A549 (cell line): Measurements from ENCODE around the gene B9D2. TPM values are rescaled to one million over a fixed set of nuclear protein-coding genes. Genes with fewer than 3 reads are reported as not detected.

ENCODE experiments used
- ATAC-seq, 2 experiments: fragments of 200-7000 bp in 1 of 2; fragments of >200 bp in 1 of 2; cut with Nextera tagmentation in 1 of 2; cut with Tn5 transposase in 1 of 2; 3 replicates each; pipeline versions ENCODE4 v1.8.0 to v1.9.1; 2018 to 2020; ENCODE audit warnings: mild to moderate bottlenecking in 1 of 2, moderate library complexity in 1 of 2
- CTCF ChIA-PET: fragments of 300-600 bp; sonication (Branson Sonifier 250); formaldehyde crosslinking; extraction: SDS; loops from one replicate; lab custom pipeline; 2021; ENCODE audit warnings: antibody characterized with exemption, inconsistent platforms; lab: Yijun Ruan, JAX
- POLR2A ChIA-PET: fragments of 350-600 bp; formaldehyde crosslinking; extraction: SDS; loops from one replicate; lab custom pipeline; 2021; ENCODE audit warnings: antibody characterized with exemption, inconsistent platforms; lab: Yijun Ruan, JAX
- DNase-seq, 2 experiments: peaks; one replicate each; pipeline versions ENCODE4 v3.0.0 to v3.0.0-alpha.2; 2011 to 2016; ENCODE audit warnings: low read depth in 1 of 2, low spot score in 1 of 2
- FAIRE-seq: peaks from 2 replicates; lab custom pipeline; 2011; peaks lifted over from hg19 to GRCh38; lab: Jason Lieb, UNC
- H3K27ac ChIP-seq, 2 experiments: fragments of >200 bp; sonication (Bioruptor Twin); formaldehyde crosslinking; 3 replicates each; pipeline ENCODE4 v1.5.1; 2016 to 2017
- H3K4me1 ChIP-seq: fragments of >200 bp; sonication (Bioruptor Twin); formaldehyde crosslinking; 3 replicates; pipeline ENCODE4 v1.6.1; 2016
- H3K4me2 ChIP-seq: fragments of >200 bp; sonication (Bioruptor Twin); formaldehyde crosslinking; 3 replicates; pipeline ENCODE4 v1.6.1; 2016
- H3K4me3 ChIP-seq: fragments of >200 bp; sonication (Bioruptor Twin); formaldehyde crosslinking; 3 replicates; pipeline ENCODE4 v1.5.1; 2016
- H3K9me3 ChIP-seq: fragments of >200 bp; sonication (Bioruptor Twin); formaldehyde crosslinking; 3 replicates; pipeline ENCODE4 v1.6.1; 2016
- BHLHE40 ChIP-seq: IDR thresholded peaks from 2 replicates; pipeline ENCODE4 v1.6.1; 2012; ENCODE audit warnings: low read depth, low read length, inconsistent platforms
- CBX2 ChIP-seq: fragments of 200-600 bp; sonication (generic); IDR thresholded peaks from 2 replicates; pipeline ENCODE4 v1.6.1; 2016; ENCODE audit warnings: low read depth, mild to moderate bottlenecking, borderline replicate concordance
- EHF ChIP-seq: fragments of 250-450 bp; sonication (Bioruptor Pico); IDR thresholded peaks from 2 replicates; pipeline ENCODE4 v1.5.0; 2020; ENCODE audit warnings: mild to moderate bottlenecking
- EP300 ChIP-seq, 2 experiments: fragments of >200 bp; sonication (Bioruptor Twin); formaldehyde crosslinking; IDR thresholded peaks; 2 replicates in 1 of 2; 3 replicates in 1 of 2; pipeline ENCODE4 v1.6.1; 2016 to 2017
- FOSB ChIP-seq: fragments of 250-450 bp; sonication (Bioruptor Pico); IDR thresholded peaks from 2 replicates; pipeline ENCODE4 v1.5.0; 2020; ENCODE audit warnings: mild to moderate bottlenecking, moderate library complexity
- FOSL2 ChIP-seq, 2 experiments: fragments of 450-650 bp in 1 of 2; fragments of >200 bp in 1 of 2; sonication (Bioruptor Twin) in 1 of 2; formaldehyde crosslinking; IDR thresholded peaks; 2 replicates each; pipeline versions ENCODE4 v1.5.0 to v1.6.1; 2016 to 2020; ENCODE audit warnings: mild to moderate bottlenecking in 1 of 2, moderate library complexity in 1 of 2
- FOXS1 ChIP-seq: fragments of 250-450 bp; sonication (Bioruptor Pico); IDR thresholded peaks from 2 replicates; pipeline ENCODE4 v1.5.0; 2020; ENCODE audit warnings: mild to moderate bottlenecking, moderate library complexity
- HEYL ChIP-seq: fragments of 250-450 bp; sonication (Bioruptor Pico); IDR thresholded peaks from 2 replicates; pipeline ENCODE4 v1.8.0; 2021; ENCODE audit warnings: mild to moderate bottlenecking, moderate library complexity
- HOXB13 ChIP-seq: fragments of 250-450 bp; sonication (Bioruptor Pico); IDR thresholded peaks from 2 replicates; pipeline ENCODE4 v1.5.0; 2020; ENCODE audit warnings: low read depth, mild to moderate bottlenecking, moderate library complexity
- MYC ChIP-seq: IDR thresholded peaks from 2 replicates; pipeline ENCODE4 v1.6.1; 2012; ENCODE audit warnings: mild to moderate bottlenecking, inconsistent platforms, low read length, improper control_type of control experiment, borderline replicate concordance
- RAD21 ChIP-seq, 2 experiments: fragments of >200 bp in 1 of 2; sonication (Bioruptor Twin) in 1 of 2; formaldehyde crosslinking in 1 of 2; IDR thresholded peaks in 1 of 2; conservative IDR thresholded peaks in 1 of 2; 2 replicates in 1 of 2; 3 replicates in 1 of 2; pipeline ENCODE4 v1.6.1; 2012 to 2018; ENCODE audit warnings: inconsistent platforms in 1 of 2
- RCOR1 ChIP-seq: fragments of 150-350 bp; IDR thresholded peaks from 2 replicates; pipeline ENCODE4 v1.6.1; 2014; ENCODE audit warnings: antibody characterized with exemption, low read length, low read depth
- RFX5 ChIP-seq: fragments of 450-650 bp; IDR thresholded peaks from 2 replicates; pipeline ENCODE4 v1.7.1; 2014; ENCODE audit warnings: antibody characterized with exemption, mild to moderate bottlenecking, moderate library complexity
- TFCP2L1 ChIP-seq: fragments of 250-450 bp; sonication (Bioruptor Pico); IDR thresholded peaks from 2 replicates; pipeline ENCODE4 v1.5.0; 2021; ENCODE audit warnings: mild to moderate bottlenecking
- WGBS: methylation state at CpG from one replicate; pipeline ENCODE4 v1.1.6; 2017; ENCODE audit errors: missing lambda C conversion rate; 5-methylcytosine and 5-hydroxymethylcytosine counted together
- polyA plus RNA-seq, 4 experiments: library from polyadenylated mRNA; depleted of rRNA in 3 of 4; stranded (reverse); fragments of >200 nt; fragmentation: RNase III in 1 of 4; extraction: RNeasy Plus Mini Kit Qiagen cat#74134 plus additional on column Dnase treatment in 1 of 4; gene quantifications; 2 replicates in 3 of 4; 3 replicates in 1 of 4; pipeline ENCODE4 v1.2.3, GENCODE V29; 2011 to 2017
- TF ChIP-seq, protein P1 (sequence below): fragments of 250-450 bp; sonication (Bioruptor Pico); IDR thresholded peaks from 2 replicates; pipeline ENCODE4 v1.5.0; 2020; ENCODE audit warnings: low read depth, mild to moderate bottlenecking, moderate library complexity
- TF ChIP-seq, protein P2 (sequence below): fragments of 150-350 bp; IDR thresholded peaks from 2 replicates; pipeline ENCODE4 v1.6.1; 2014; ENCODE audit warnings: low read depth, mild to moderate bottlenecking, low read length
- TF ChIP-seq, protein P3 (sequence below): fragments of >200 bp; sonication (Bioruptor Twin); formaldehyde crosslinking; IDR thresholded peaks from 3 replicates; pipeline ENCODE4 v1.5.1; 2016

B9D2 gene
- polyA plus RNA-seq, 2 of the 4 experiments (the other 2 are of a cell fraction) = 19.6 to 22.5 TPM

DNA sequence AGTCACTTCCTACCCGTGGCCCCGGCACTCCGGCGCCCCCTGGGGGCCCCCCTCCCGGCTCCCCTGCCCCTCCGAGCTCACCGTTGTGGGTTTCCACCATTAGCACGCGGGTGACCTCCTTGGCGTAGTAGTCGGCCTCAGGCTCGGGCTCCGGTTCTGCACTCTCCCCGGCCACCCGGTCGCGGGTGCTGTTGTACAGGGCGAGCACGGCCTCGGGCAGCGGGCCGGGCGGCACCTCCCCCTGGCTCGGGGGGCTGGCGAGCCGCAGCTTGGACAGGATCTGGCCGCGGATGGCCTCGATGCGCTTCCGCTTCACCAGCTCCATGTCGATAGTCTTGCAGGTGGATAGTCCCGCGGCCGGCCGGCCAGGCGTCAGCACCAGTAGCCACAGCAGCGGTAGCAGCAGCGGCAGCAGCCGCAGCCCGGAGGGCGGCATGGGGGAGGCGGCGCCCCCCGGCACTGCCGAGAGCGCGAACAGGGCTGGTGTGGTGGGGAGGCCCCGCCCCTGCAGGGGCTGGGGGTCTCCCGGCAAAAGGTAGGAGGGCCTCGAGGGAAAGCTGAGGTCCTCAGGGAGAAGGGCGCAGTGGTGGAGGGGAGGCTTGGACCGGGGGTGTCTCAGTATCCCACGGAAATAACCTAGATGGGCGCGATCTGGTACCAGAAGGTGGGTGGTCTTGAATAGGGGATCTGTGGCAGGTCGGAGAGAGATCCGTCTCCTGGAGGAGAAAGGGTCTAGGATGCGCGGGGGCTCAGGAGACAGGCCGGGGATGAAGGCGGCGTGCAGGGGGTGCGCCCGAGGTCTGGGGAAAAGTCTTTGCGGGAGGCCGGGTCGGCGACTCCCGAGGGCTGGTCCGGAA is 11.1 kb downstream of the B9D2 start (continued):
- TF ChIP-seq, protein P1, sequence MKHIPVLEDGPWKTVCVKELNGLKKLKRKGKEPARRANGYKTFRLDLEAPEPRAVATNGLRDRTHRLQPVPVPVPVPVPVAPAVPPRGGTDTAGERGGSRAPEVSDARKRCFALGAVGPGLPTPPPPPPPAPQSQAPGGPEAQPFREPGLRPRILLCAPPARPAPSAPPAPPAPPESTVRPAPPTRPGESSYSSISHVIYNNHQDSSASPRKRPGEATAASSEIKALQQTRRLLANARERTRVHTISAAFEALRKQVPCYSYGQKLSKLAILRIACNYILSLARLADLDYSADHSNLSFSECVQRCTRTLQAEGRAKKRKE (CRISPR knock-in tag) = no peak
- TF ChIP-seq EHF (CRISPR knock-in tag) (no peak), HEYL (CRISPR knock-in tag) (no peak), FOXS1 (no peak), RFX5 (no peak)

DNA sequence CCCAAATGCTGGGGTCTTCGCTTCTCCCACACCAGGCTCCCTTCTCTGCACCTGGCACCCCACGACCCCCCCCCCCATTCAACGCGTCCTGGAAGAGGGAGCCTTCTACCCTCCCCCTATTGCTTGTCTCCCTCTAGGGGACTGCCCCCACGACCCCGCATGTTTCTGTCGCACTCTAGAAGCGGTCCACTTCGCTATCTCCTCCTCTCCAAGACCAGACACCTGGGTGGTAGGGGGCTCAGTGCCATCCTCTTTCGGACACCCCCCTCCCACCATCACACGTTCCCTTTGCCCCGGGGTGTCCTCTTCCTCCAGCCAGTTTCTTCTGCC is 11.7 kb downstream of the B9D2 start:
- CTCF ChIA-PET = interaction anchor here (0.6 to 9.4 kb wide), 47 partner anchors 8 to 691 kb away, joined by 3 to 197 read pairs (median 5); partner anchors contain the start of genes B9D2, CCDC97, CYP2S1 and DMAC2
- TF ChIP-seq TFCP2L1 (CRISPR knock-in tag) (no peak), RCOR1 (no peak), BHLHE40 (no peak), EP300 (IDR thresholded peaks at IDR 0.05) (no peak), CBX2 (no peak), HOXB13 (CRISPR knock-in tag) (no peak), RAD21 (conservative IDR thresholded peaks at IDR 0.05 in 1 of 2, IDR thresholded peaks at IDR 0.05 in 1 of 2) (no peak), MYC (no peak), FOSL2 (IDR thresholded peaks at IDR 0.05) (no peak), FOSL2 (CRISPR knock-in tag; IDR thresholded peaks at IDR 0.05) (no peak), FOSB (CRISPR knock-in tag) (no peak), EHF (CRISPR knock-in tag) (no peak)
- TF ChIP-seq, protein P2, sequence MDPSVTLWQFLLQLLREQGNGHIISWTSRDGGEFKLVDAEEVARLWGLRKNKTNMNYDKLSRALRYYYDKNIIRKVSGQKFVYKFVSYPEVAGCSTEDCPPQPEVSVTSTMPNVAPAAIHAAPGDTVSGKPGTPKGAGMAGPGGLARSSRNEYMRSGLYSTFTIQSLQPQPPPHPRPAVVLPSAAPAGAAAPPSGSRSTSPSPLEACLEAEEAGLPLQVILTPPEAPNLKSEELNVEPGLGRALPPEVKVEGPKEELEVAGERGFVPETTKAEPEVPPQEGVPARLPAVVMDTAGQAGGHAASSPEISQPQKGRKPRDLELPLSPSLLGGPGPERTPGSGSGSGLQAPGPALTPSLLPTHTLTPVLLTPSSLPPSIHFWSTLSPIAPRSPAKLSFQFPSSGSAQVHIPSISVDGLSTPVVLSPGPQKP = no peak
- TF ChIP-seq, protein P3, sequence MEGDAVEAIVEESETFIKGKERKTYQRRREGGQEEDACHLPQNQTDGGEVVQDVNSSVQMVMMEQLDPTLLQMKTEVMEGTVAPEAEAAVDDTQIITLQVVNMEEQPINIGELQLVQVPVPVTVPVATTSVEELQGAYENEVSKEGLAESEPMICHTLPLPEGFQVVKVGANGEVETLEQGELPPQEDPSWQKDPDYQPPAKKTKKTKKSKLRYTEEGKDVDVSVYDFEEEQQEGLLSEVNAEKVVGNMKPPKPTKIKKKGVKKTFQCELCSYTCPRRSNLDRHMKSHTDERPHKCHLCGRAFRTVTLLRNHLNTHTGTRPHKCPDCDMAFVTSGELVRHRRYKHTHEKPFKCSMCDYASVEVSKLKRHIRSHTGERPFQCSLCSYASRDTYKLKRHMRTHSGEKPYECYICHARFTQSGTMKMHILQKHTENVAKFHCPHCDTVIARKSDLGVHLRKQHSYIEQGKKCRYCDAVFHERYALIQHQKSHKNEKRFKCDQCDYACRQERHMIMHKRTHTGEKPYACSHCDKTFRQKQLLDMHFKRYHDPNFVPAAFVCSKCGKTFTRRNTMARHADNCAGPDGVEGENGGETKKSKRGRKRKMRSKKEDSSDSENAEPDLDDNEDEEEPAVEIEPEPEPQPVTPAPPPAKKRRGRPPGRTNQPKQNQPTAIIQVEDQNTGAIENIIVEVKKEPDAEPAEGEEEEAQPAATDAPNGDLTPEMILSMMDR = no peak
- TF ChIP-seq, protein P1 (CRISPR knock-in tag) = no peak
- POLR2A ChIA-PET = interaction anchor here (0.8 to 5.6 kb wide), 8 partner anchors 9 to 88 kb away, joined by 3 to 96 read pairs (median 6); partner anchors contain the start of genes B9D2, CCDC97, DMAC2 and HNRNPUL1
- no peak for DNase-seq
- peak overlapping the region; percentile 90 to 92 for H3K27ac ChIP-seq
- under 1% methylated on average over 11 of the region's 12 CpGs for WGBS
- peak overlapping the region; percentile 90 for H3K4me2 ChIP-seq
- FAIRE-seq = no peak
- H3K4me3 ChIP-seq = peak overlapping the region; percentile 72
- ATAC-seq = no peak
- H3K9me3 ChIP-seq = no peaks in the 10 kb centered on the region
- H3K4me1 ChIP-seq = peaks cover 15% of the 10 kb centered on the region
